Transverse colon (tissue), 3 donors: ENCODE data around the gene IL36A.

Experiments used
- EP300 ChIP-seq: sonication (generic); formaldehyde crosslinking; IDR thresholded peaks from one replicate; pipeline ENCODE4 v1.6.1; 2017; ENCODE audit warnings: antibody characterized with exemption, low read depth
- TF ChIP-seq, protein P1 (sequence below), 5 experiments: fragments of 200-600 bp in 3 of 5; fragments of 450-650 bp in 2 of 5; sonication (generic) in 3 of 5; IDR thresholded peaks; 1 replicate in 2 of 5; 2 replicates in 3 of 5; pipeline ENCODE4 v1.5.1; 2016 to 2017; ENCODE audit warnings: antibody characterized with exemption in 5 of 5, inconsistent platforms in 3 of 5, mild to moderate bottlenecking in 2 of 5, moderate library complexity in 1 of 5

DNA sequence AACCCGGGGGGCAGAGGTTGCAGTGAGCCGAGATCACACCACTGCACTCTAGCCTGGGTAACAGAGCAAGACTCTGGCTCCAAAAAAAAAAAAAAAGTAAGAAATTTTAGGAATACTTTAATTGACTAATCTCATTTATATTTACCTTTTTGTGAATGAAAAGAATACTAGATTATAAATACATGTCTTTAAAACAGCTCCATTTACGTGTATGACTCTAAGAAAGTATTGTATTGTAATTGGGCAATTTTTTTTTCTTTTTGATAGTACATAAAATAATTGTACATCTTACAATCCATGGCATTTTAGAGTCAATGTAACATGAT, 8.0 kb downstream of the IL36A start:
- TF ChIP-seq, protein P1, sequence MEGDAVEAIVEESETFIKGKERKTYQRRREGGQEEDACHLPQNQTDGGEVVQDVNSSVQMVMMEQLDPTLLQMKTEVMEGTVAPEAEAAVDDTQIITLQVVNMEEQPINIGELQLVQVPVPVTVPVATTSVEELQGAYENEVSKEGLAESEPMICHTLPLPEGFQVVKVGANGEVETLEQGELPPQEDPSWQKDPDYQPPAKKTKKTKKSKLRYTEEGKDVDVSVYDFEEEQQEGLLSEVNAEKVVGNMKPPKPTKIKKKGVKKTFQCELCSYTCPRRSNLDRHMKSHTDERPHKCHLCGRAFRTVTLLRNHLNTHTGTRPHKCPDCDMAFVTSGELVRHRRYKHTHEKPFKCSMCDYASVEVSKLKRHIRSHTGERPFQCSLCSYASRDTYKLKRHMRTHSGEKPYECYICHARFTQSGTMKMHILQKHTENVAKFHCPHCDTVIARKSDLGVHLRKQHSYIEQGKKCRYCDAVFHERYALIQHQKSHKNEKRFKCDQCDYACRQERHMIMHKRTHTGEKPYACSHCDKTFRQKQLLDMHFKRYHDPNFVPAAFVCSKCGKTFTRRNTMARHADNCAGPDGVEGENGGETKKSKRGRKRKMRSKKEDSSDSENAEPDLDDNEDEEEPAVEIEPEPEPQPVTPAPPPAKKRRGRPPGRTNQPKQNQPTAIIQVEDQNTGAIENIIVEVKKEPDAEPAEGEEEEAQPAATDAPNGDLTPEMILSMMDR (IDR thresholded peaks at IDR 0.05): no peak
- TF ChIP-seq EP300: no peak
